Measurements from ENCODE around the gene FCHSD2.
A peak's percentile ranks its signal among the peaks of the same experiment; 100 is the strongest.
"Not testable (repeated sequence)": the region's sequence is repeated elsewhere in the genome, so short reads cannot be mapped to it uniquely, and the experiment has no call there.

The FCHSD2 gene

GRCh38 chr11:72984453-72985077 lies 157.6 kb downstream of the FCHSD2 start:
- H3K27me3 Mint-ChIP-seq (ENCODE audit: low read depth), result no peaks in the 10 kb centered on the region
- no peaks in the 10 kb centered on the region for H3K9me3 Mint-ChIP-seq
- H3K4me1 Mint-ChIP-seq (ENCODE audit: low read depth), result peaks cover 7% of the 10 kb centered on the region
- no peak overlapping the region for H3K4me3 Mint-ChIP-seq
- H3K27ac Mint-ChIP-seq, result no peak overlapping the region
- H3K36me3 Mint-ChIP-seq (ENCODE audit: low read depth), result peaks cover 19% of the 10 kb centered on the region

GRCh38 chr11:72983560-72983959 lies 158.6 kb downstream of the FCHSD2 start:
- Mint-ChIP-seq H3K36me3 (ENCODE audit: low read depth) (peaks cover 23% of the 10 kb centered on the region), H3K4me1 (ENCODE audit: low read depth) (peaks cover 7% of the 10 kb centered on the region)

GRCh38 chr11:72981971-72982685 lies 160.0 kb downstream of the FCHSD2 start:
- Mint-ChIP-seq H3K4me1 (ENCODE audit: low read depth) (peaks cover 5% of the 10 kb centered on the region), H3K4me3 (no peak overlapping the region), H3K27ac (no peak overlapping the region), H3K9me3 (peaks cover 5% of the 10 kb centered on the region), H3K27me3 (ENCODE audit: low read depth) (no peaks in the 10 kb centered on the region), H3K36me3 (ENCODE audit: low read depth) (peaks cover 31% of the 10 kb centered on the region)

More at GRCh38 chr11:72983560-72983959, 158.6 kb downstream of the FCHSD2 start:
- H3K9me3 Mint-ChIP-seq, result peaks cover 1% of the 10 kb centered on the region
- no peaks in the 10 kb centered on the region for H3K27me3 Mint-ChIP-seq (ENCODE audit: low read depth)
- H3K27ac Mint-ChIP-seq, result no peak overlapping the region
- no peak overlapping the region for H3K4me3 Mint-ChIP-seq

- Mint-ChIP-seq H3K27ac (no peak overlapping the region), H3K27me3 (ENCODE audit: low read depth) (no peaks in the 10 kb centered on the region), H3K4me1 (ENCODE audit: low read depth) (peaks cover 10% of the 10 kb centered on the region), H3K4me3 (no peak overlapping the region), H3K36me3 (ENCODE audit: low read depth) (peaks cover 40% of the 10 kb centered on the region), H3K9me3 (peaks cover 9% of the 10 kb centered on the region)
Measured at GRCh38 chr11:72981080-72981479, 161.0 kb downstream of the FCHSD2 start.

- H3K9me3 Mint-ChIP-seq; H3K27me3 Mint-ChIP-seq (ENCODE audit: low read depth); H3K4me3 Mint-ChIP-seq; H3K27ac Mint-ChIP-seq: not testable (repeated sequence)
- Mint-ChIP-seq H3K4me1 (ENCODE audit: low read depth) (peaks cover 30% of the 10 kb centered on the region), H3K36me3 (ENCODE audit: low read depth) (peaks cover 59% of the 10 kb centered on the region)
Measured at GRCh38 chr11:72977782-72978181, 164.3 kb downstream of the FCHSD2 start.

- Mint-ChIP-seq H3K36me3 (ENCODE audit: low read depth) (peaks cover 61% of the 10 kb centered on the region), H3K4me1 (ENCODE audit: low read depth) (peaks cover 36% of the 10 kb centered on the region)
- not testable (repeated sequence) for H3K27ac Mint-ChIP-seq; H3K9me3 Mint-ChIP-seq; H3K4me3 Mint-ChIP-seq; H3K27me3 Mint-ChIP-seq (ENCODE audit: low read depth)
Measured at GRCh38 chr11:72976522-72976892, 165.6 kb downstream of the FCHSD2 start.

GRCh38 chr11:72975778-72976521 lies 166.2 kb downstream of the FCHSD2 start:
- Mint-ChIP-seq H3K4me1 (ENCODE audit: low read depth) (peaks cover 41% of the 10 kb centered on the region), H3K27ac (no peak overlapping the region), H3K36me3 (ENCODE audit: low read depth) (peaks cover 61% of the 10 kb centered on the region), H3K9me3 (peaks cover 9% of the 10 kb centered on the region), H3K4me3 (no peak overlapping the region), H3K27me3 (ENCODE audit: low read depth) (no peaks in the 10 kb centered on the region)

- peaks cover 53% of the 10 kb centered on the region for H3K4me1 Mint-ChIP-seq (ENCODE audit: low read depth)
- peaks cover 56% of the 10 kb centered on the region for H3K36me3 Mint-ChIP-seq (ENCODE audit: low read depth)
- H3K27me3 Mint-ChIP-seq (ENCODE audit: low read depth), result no peaks in the 10 kb centered on the region
- H3K9me3 Mint-ChIP-seq, result peaks cover 9% of the 10 kb centered on the region
- H3K27ac Mint-ChIP-seq, result no peak overlapping the region
- no peak overlapping the region for H3K4me3 Mint-ChIP-seq
Measured at GRCh38 chr11:72974487-72975205, 167.5 kb downstream of the FCHSD2 start.

- Mint-ChIP-seq H3K9me3 (peaks cover 4% of the 10 kb centered on the region), H3K4me1 (ENCODE audit: low read depth) (peaks cover 64% of the 10 kb centered on the region), H3K4me3 (no peak overlapping the region), H3K27me3 (ENCODE audit: low read depth) (no peaks in the 10 kb centered on the region), H3K27ac (no peak overlapping the region), H3K36me3 (ENCODE audit: low read depth) (peaks cover 48% of the 10 kb centered on the region)
Measured at GRCh38 chr11:72972496-72973128, 169.5 kb downstream of the FCHSD2 start.

GRCh38 chr11:72971192-72971967 lies 170.7 kb downstream of the FCHSD2 start:
- peaks cover 1% of the 10 kb centered on the region for H3K9me3 Mint-ChIP-seq
- peaks cover 44% of the 10 kb centered on the region for H3K36me3 Mint-ChIP-seq (ENCODE audit: low read depth)
- no peak overlapping the region for H3K27ac Mint-ChIP-seq
- no peak overlapping the region for H3K4me3 Mint-ChIP-seq
- H3K27me3 Mint-ChIP-seq (ENCODE audit: low read depth), result no peaks in the 10 kb centered on the region
- H3K4me1 Mint-ChIP-seq (ENCODE audit: low read depth), result peaks cover 62% of the 10 kb centered on the region

- H3K9me3 Mint-ChIP-seq, result no peaks in the 10 kb centered on the region
- H3K4me3 Mint-ChIP-seq, result peak overlapping the region; percentile 27
- no peaks in the 10 kb centered on the region for H3K27me3 Mint-ChIP-seq (ENCODE audit: low read depth)
- peaks cover 42% of the 10 kb centered on the region for H3K36me3 Mint-ChIP-seq (ENCODE audit: low read depth)
- peaks cover 61% of the 10 kb centered on the region for H3K4me1 Mint-ChIP-seq (ENCODE audit: low read depth)
- peak overlapping the region; percentile 83 for H3K27ac Mint-ChIP-seq
Measured at GRCh38 chr11:72970557-72971118, 171.5 kb downstream of the FCHSD2 start.

- Mint-ChIP-seq H3K4me3 (peak overlapping the region; percentile 6), H3K27me3 (ENCODE audit: low read depth) (no peaks in the 10 kb centered on the region), H3K36me3 (ENCODE audit: low read depth) (peaks cover 42% of the 10 kb centered on the region), H3K4me1 (ENCODE audit: low read depth) (peaks cover 66% of the 10 kb centered on the region), H3K27ac (peak overlapping the region; percentile 83), H3K9me3 (no peaks in the 10 kb centered on the region)
Measured at GRCh38 chr11:72969894-72970335, 172.2 kb downstream of the FCHSD2 start.

- Mint-ChIP-seq H3K36me3 (ENCODE audit: low read depth) (peaks cover 33% of the 10 kb centered on the region), H3K9me3 (no peaks in the 10 kb centered on the region), H3K4me1 (ENCODE audit: low read depth) (peaks cover 56% of the 10 kb centered on the region), H3K27me3 (ENCODE audit: low read depth) (no peaks in the 10 kb centered on the region), H3K4me3 (no peak overlapping the region), H3K27ac (no peak overlapping the region)
Measured at GRCh38 chr11:72968390-72968789, 173.7 kb downstream of the FCHSD2 start.

Data from T-helper 1 cell treated with Interleukin-12 subunit alpha and Interleukin-12 subunit beta and Interleukin-4 antibody, amounts not matched to agents 30 μg/mL and 1 μg/mL, for 36 hours (primary cell).